Natural killer cell treated with Interleukin-12 subunit alpha and Interleukin-12 subunit beta and Interleukin-15 and Interleukin-18, amount 100 ng/mL, for 72 hours (primary cell): ENCODE results near the gene NXN. TPM values are rescaled to one million over a fixed set of nuclear protein-coding genes. Genes with fewer than 3 reads are reported as not detected.

Experiments
- ATAC-seq, 2 donors: fragments of 150-1000 bp; cut with Tn5 transposase in 1 of 2; sonication (Bioruptor Pico), chemical (Tn5 transposase) in 1 of 2; 2 replicates each; pipeline ENCODE4 v1.10.0; 2021
- DNase-seq: peaks from one replicate; pipeline ENCODE4 v3.0.0; 2022; ENCODE audit warnings: low spot score
- H3K27ac Mint-ChIP-seq, 2 donors: 1 replicate in 1 of 2; 2 replicates in 1 of 2; pipeline ENCODE4 v1.8.0; 2022; ENCODE audit warnings: mixed read lengths in 2 of 2, mild to moderate bottlenecking in 1 of 2, moderate library complexity in 1 of 2
- H3K27me3 Mint-ChIP-seq, 2 donors: 1 replicate in 1 of 2; 2 replicates in 1 of 2; pipeline ENCODE4 v1.8.0; 2022; ENCODE audit warnings: mixed read lengths in 2 of 2
- H3K36me3 Mint-ChIP-seq: one replicate; pipeline ENCODE4 v1.8.0; 2022; ENCODE audit warnings: mixed read lengths
- H3K4me1 Mint-ChIP-seq, 2 donors: 1 replicate in 1 of 2; 2 replicates in 1 of 2; pipeline ENCODE4 v1.8.0; 2022; ENCODE audit warnings: low read depth in 2 of 2, mixed read lengths in 2 of 2, mild to moderate bottlenecking in 1 of 2
- H3K4me3 Mint-ChIP-seq: one replicate; pipeline ENCODE4 v1.8.0; 2022; ENCODE audit warnings: mixed read lengths
- H3K9me3 Mint-ChIP-seq: 2 replicates; pipeline ENCODE4 v1.8.0; 2022; ENCODE audit warnings: mixed read lengths
- total RNA-seq, 2 donors: library from RNA; stranded (reverse); gene quantifications; one replicate each; pipeline ENCODE4 v1.2.3, GENCODE V29; 2022

Gene NXN
- total RNA-seq, 2 donors from 2014 or later: 0.61 to 0.69 TPM

DNA sequence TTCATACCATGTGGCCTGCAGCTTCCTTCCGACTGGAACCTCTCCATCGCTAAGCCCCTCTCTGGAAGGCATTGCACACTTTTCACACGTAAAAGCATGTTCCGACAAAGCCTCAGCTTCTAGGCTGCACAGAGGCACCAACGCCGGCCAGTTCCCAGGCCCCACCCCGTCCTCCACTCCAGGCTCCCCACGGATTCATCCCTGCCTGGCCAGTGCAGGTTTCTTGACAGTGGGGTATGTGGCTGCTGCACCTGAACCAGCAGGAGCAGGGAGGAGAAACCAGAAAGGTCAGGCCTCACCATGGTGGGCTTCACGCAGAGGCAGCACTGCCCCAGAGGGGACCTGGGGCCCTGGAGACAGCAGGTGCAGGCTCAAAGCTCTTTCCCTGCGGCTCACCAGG, 31.6 kb upstream of the NXN start:
- Mint-ChIP-seq H3K27ac (no peak overlapping the region), H3K36me3 (no peaks in the 10 kb centered on the region), H3K4me1 (no peaks in the 10 kb centered on the region), H3K27me3 (no peaks in the 10 kb centered on the region), H3K4me3 (no peak overlapping the region), H3K9me3 (no peaks in the 10 kb centered on the region)
- ATAC-seq (no peak), DNase-seq (no peak)

DNA sequence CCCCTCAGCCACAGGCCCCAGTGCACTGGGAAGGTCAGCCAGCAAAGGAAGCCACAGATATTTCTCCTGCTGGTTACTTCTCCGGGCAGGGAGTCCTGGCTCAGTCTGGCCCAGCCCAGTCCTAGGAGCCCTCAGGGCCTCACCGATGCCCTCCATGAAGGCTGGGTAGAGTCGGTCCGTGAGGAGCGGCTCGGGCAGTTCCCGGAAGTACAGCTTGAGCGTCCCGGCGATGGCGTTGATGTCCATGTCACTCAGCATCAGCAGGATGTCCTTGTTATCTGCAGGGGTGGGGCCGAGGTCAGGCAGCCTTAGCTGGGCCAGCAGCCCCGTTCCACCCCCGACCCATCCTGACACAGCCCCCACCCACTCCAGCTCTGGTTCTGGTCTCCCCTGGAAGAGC, 31.0 kb upstream of the NXN start:
- Mint-ChIP-seq H3K27ac (no peak overlapping the region), H3K4me1 (no peaks in the 10 kb centered on the region), H3K9me3 (no peaks in the 10 kb centered on the region), H3K4me3 (no peak overlapping the region), H3K27me3 (no peaks in the 10 kb centered on the region), H3K36me3 (no peaks in the 10 kb centered on the region)
- ATAC-seq (no peak), DNase-seq (no peak)

DNA sequence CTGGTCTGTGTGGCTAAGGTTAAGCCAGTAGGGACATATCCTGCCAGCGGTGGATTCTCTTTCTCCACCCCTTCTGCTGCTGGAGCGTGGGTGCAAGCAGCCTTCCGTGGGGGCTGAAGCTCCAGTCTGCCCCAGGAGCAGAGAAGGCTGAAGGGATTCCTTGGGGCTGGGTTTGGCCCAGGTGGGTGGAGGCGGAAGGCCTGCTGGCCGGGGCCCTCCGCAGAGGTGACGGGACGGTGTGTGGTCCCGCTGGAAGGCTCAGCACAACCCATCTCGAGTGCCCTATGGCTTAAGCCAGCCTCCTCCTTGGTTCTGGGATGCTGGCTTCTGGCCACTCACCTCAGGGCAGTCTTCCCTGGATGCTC, 30.5 kb upstream of the NXN start:
- Mint-ChIP-seq H3K4me3 (no peak overlapping the region), H3K27ac (no peak overlapping the region)

DNA sequence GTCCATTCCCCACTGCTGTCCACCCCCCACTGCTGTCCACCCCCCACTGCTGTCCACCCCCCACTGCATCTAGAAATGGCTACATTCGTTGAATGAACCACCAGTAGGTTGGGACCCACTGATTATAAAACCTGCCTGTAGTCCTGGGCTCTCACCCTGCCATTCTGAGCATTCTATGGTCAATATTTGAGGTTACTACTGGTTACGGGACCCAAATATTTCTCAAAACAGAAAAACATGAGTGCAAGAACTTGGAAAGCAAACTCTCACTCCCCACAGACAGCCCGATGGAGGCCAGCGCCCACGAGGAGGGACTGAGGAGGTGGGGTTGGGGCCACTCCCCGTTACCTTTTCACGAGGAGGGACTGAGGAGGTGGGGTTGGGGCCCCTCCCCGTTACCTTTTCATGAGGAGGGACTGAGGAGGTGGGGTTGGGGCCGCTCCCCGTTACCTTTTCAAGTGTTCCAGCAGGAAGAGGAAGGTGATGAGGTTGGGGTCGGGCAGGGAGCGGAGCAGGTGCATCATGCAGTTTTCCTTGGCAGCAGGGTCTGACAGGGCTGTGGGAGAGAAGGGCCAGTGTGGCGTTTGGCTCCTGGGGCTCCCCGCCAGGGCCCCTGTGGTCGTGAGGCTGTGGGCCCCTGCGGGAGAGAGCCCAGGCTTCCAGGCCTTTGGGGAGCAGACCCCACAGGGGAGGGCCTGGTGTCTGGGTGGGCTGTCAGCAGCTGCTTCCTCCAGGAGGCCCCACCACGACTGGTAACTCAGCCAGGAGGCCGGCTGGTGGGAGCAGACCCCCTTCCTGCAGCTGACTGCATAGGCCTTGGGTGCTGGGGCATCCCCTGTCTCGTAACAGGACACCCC, 29.9 kb upstream of the NXN start:
- no peak for DNase-seq
- Mint-ChIP-seq H3K4me3 (no peak overlapping the region), H3K4me1 (peaks cover 0 to 5% of the 10 kb centered on the region in 2 donors), H3K27ac (no peak overlapping the region), H3K27me3 (no peaks in the 10 kb centered on the region), H3K9me3 (no peaks in the 10 kb centered on the region), H3K36me3 (no peaks in the 10 kb centered on the region)
- no peak for ATAC-seq

More for the DNA sequence above, 30.5 kb upstream of the NXN start:
- Mint-ChIP-seq H3K4me1 (peaks cover 0 to 3% of the 10 kb centered on the region in 2 donors), H3K27me3 (no peaks in the 10 kb centered on the region), H3K36me3 (no peaks in the 10 kb centered on the region), H3K9me3 (no peaks in the 10 kb centered on the region)
- ATAC-seq (no peak), DNase-seq (no peak)

DNA sequence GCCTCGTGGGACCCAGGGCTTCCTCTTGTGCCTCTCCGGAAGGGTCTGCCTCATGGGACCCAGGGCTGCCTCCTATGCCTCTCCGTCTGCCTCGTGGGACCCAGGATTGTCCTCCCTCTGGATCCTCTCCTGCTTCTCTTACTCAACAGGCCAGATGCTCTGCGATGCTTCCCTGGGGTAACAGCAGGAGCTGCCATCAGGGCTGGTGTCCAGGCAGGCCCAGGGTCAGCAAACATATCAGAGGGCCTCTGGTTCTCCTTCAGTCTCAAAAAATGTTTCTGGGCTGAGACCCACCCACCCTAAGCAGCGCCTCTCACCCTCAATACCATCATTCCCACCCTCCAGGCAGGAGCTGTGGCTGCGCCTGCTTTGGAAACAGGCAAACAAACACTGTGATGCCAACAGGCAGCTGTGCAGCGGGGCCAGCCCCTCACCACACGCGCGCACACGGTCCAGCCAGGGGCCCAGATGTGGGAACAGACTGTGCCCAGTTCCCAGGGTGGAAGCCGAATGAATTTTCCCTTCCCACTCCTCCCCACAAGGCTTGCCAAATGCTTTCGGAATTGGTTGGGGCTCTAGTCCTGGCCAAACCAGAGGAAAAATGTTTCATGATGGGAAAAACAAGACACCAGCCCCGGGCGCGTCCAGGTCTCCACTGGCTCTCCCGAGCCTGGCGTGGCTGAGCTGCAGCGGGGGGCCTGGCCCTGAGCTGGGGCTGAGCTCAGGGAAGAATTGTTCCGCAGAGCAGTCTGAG, 28.6 kb upstream of the NXN start:
- H3K36me3 Mint-ChIP-seq: no peaks in the 10 kb centered on the region
- H3K9me3 Mint-ChIP-seq: no peaks in the 10 kb centered on the region
- no peak for ATAC-seq
- no peak for DNase-seq
- no peak overlapping the region for H3K27ac Mint-ChIP-seq
- no peak overlapping the region for H3K4me3 Mint-ChIP-seq
- no peaks in the 10 kb centered on the region for H3K27me3 Mint-ChIP-seq
- peaks cover 0 to 5% of the 10 kb centered on the region in 2 donors for H3K4me1 Mint-ChIP-seq

DNA sequence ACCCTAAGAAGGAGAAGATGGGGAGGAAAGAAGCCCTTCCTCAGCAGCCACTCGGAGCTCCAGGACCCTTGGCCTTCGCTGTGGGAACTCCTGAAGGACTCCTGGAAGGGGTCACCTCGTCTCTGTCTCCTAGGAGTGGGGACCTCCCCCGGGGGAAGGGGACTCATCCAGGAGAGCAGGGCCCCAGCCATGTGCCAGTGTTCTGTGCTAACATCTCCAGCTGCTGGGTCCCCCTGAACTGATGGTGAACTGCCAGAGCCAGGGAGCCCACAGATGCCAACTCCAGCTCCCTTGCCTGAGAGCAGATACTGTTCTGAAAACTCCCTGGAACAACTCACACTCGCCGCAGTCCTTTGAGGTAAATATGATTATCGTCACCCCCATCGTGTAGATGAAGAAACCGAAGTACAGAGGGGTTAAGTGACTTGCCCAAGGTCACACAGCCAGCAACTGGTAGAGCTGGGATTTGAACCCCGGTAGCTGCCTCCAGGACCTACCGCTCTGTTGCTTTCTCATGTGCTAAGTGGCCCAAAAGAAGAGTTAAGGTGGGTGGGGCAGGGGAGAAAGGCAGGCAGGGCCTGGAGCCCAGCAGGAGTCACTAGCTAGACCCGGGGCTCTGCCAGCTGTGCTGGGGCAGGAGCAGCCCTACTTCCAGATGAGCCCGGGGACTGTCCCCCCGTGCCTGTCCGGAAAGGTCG, 27.9 kb upstream of the NXN start:
- Mint-ChIP-seq H3K4me1 (peaks cover 5 to 6% of the 10 kb centered on the region in 2 donors), H3K27me3 (no peaks in the 10 kb centered on the region), H3K4me3 (no peak overlapping the region), H3K36me3 (peaks cover under 1% of the 10 kb centered on the region), H3K27ac (no peak overlapping the region), H3K9me3 (no peaks in the 10 kb centered on the region)
- DNase-seq (no peak), ATAC-seq (no peak)

DNA sequence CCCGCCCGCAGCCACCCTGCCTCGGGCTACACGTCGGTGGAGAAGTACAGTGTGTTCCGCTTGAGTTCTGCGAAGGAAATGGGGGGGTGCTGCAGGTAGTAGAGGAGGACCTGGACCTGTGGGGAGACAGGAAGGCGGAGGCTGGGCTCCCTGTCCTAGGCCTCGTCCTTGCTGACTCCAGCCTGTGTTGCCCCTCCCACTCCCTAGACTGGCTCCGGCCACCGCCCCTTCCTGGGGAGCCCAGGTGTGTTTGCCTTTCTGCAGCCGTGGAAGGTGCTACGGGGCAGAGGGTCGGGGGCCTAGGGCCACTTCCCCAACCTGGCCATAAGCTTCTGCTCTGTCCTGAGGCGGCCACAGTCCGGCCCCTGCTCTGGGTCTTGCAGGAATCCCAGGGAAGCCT, 26.5 kb upstream of the NXN start:
- Mint-ChIP-seq H3K27ac (no peak overlapping the region), H3K36me3 (peaks cover 6% of the 10 kb centered on the region), H3K27me3 (no peaks in the 10 kb centered on the region), H3K9me3 (no peaks in the 10 kb centered on the region), H3K4me1 (peaks cover 9% of the 10 kb centered on the region in 2 donors), H3K4me3 (no peak overlapping the region)
- DNase-seq (no peak), ATAC-seq (no peak)

DNA sequence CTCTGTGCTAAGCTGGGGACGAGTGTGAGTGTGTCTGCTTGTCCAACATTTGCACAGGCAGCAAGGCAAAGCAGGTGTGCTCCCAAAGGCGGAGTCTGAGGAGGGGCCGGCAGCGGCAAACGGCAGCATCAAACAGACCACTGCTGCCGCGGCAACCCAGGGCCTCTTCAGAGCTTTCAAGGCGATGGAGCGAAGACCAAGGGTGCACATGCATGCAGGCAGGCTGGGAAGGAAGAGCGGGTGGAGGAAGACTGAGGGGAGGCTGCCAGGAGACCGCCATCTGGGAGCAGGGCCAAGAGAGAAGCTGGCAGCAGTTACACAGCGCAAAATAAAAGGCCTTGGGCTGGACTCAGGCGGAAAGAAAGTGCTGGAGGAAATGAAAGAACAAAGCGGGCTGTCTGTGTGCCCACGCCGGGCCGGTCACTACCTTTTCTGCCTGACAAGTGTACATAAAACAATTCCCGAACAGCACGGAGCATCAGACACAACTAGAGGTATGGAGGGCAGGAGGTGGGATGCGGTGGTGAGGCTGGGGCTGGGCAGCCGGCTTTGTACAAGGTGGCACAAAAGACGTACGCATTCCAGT, 25.9 kb upstream of the NXN start:
- Mint-ChIP-seq H3K36me3 (peaks cover 9% of the 10 kb centered on the region), H3K4me3 (no peak overlapping the region), H3K27ac (no peak overlapping the region), H3K9me3 (no peaks in the 10 kb centered on the region), H3K27me3 (no peaks in the 10 kb centered on the region), H3K4me1 (peaks cover 9 to 11% of the 10 kb centered on the region in 2 donors)
- no peak for DNase-seq
- ATAC-seq: no peak

DNA sequence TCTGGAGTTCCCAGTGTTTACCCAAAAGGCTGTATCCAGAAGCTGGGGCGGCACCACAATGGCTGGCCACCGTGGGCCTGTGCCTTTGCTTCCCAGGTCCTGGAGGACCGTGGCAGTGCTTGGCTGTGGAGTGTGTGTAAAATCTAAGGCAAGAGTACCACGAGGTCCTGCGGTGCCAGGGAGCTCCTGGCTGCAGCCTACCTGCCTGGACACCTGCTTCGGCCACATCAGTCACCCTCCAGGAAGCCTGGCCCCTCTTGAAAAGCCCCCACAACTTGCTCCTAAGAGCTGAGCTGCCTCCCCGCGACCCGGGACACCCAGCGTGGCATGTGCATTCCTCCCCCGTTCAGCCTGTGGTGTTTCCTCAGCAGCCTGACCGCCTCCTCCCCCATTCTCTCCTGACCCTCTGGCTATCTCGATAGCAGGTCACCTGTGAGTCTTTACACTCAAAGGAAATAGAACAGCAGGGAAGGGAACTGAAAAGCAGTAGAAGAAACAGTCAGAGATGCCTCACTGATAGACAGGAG, 25.3 kb upstream of the NXN start:
- peaks cover 9 to 14% of the 10 kb centered on the region in 2 donors for H3K4me1 Mint-ChIP-seq
- no peak overlapping the region for H3K4me3 Mint-ChIP-seq
- H3K36me3 Mint-ChIP-seq: peaks cover 12% of the 10 kb centered on the region
- H3K9me3 Mint-ChIP-seq: no peaks in the 10 kb centered on the region
- H3K27ac Mint-ChIP-seq: no peak overlapping the region
- no peaks in the 10 kb centered on the region for H3K27me3 Mint-ChIP-seq
- ATAC-seq: no peak
- DNase-seq: no peak

DNA sequence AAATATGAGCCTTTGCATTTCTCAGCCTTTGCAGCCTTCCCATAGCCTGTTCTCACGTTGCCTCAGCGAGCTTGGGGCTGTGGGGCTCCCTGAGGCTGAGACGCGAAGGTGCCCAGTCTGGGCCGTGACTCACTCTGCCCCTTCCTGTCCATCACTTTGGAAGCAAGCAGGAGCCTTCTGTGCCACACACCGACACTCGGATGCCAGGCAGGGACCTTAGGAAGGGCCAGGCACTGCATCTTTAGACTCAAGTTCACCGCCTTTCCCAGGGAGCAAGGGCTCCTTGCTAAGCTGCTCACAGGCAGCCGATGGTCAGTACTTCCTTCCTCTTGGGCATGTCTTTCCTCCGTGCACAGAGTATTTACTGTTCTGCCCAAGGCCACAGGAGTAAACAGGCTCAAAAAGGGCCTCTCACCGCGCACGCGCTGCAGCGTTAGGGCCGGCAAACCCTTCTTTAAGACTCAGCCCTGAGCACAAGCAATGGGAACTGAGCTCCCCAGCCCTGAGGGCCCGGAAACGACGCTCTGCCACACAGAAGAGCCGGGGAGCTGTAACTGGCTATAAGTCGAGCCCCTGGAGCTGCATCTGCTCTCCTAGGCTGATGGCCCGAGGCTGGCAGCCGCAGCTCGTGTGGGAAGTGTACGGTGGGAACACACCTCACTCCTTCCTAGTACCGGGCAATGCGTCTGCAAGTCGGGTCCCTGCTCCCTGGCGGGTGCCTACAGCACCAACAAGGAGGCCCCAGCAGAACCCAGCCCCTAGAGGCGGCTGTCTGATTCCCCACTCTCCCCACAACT, 24.6 kb upstream of the NXN start:
- Mint-ChIP-seq H3K9me3 (no peaks in the 10 kb centered on the region), H3K4me1 (peaks cover 12 to 18% of the 10 kb centered on the region in 2 donors), H3K4me3 (no peak overlapping the region), H3K36me3 (peaks cover 12% of the 10 kb centered on the region), H3K27ac (no peak overlapping the region), H3K27me3 (no peaks in the 10 kb centered on the region)
- no peak for ATAC-seq
- no peak for DNase-seq

DNA sequence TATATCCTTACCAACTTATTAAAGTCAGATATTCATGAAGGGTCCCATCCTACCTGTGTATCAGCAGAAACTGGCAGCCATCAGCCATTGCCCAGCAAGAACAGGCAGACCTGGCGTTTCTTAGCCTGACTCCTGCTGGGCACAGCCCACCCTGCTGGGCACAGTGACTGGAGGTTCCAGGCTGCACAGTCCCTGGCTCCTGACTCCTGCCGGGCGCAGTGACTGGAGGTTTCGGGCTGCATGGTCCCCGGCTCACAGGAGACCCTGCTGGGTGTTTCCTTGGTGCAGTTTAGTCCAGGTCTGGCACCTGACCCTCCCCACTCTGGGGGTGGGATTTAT, 24.0 kb upstream of the NXN start:
- peaks cover 12% of the 10 kb centered on the region for H3K36me3 Mint-ChIP-seq
- no peak for ATAC-seq
- no peak overlapping the region for H3K27ac Mint-ChIP-seq
- no peak for DNase-seq
- no peak overlapping the region for H3K4me3 Mint-ChIP-seq
- H3K4me1 Mint-ChIP-seq: peaks cover 16 to 21% of the 10 kb centered on the region in 2 donors
- H3K27me3 Mint-ChIP-seq: no peaks in the 10 kb centered on the region
- no peaks in the 10 kb centered on the region for H3K9me3 Mint-ChIP-seq

DNA sequence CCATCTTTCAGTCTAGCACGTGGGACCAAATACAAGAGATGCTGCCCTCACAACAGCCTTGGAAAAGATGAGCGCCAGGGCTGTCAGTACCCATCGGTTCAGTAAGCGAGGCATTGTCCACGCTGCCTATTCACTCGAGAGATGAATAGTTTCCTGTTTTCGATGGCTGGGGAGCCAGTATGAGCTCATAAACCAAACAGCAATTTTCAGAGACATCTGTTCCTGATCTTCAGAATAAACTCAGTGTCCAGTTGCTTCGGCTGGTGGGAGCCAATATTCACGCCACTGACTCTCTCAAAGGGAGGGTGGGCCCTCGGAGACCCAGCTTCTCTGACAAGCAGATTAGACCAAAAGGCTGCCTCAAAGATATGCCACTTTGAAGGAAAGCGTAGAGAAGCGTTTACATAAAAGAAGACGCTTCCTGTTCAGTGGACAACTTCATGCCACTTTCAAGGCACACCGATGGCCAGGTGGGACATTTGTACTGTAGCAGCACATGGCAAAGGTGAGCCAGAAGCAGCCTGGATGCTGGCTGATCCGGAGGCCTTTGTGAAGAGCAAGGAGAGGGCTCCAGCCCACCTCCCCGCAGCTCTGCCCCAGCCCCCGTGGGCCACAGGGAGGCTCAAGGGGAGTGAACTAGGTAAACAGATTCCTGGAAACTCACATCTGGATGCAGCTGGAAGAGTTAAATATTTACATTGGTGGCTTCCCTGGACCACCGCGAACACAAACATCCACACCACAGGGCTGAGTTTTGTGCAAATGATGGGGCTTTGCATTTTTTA, 23.4 kb upstream of the NXN start:
- Mint-ChIP-seq H3K9me3 (no peaks in the 10 kb centered on the region), H3K27ac (no peak overlapping the region), H3K27me3 (no peaks in the 10 kb centered on the region), H3K4me1 (peaks cover 23 to 27% of the 10 kb centered on the region in 2 donors), H3K36me3 (peaks cover 12% of the 10 kb centered on the region), H3K4me3 (no peak overlapping the region)
- DNase-seq: no peak
- no peak for ATAC-seq
